ENCODE data around the gene CCDC197.

CCDC197 gene

GRCh38 chr14:94054936-94055335 is 57.8 kb downstream of the CCDC197 start:
- DNase-seq (ENCODE audit: low read depth in 4 of 4, low spot score in 1 of 4) = no peak

DNA sequence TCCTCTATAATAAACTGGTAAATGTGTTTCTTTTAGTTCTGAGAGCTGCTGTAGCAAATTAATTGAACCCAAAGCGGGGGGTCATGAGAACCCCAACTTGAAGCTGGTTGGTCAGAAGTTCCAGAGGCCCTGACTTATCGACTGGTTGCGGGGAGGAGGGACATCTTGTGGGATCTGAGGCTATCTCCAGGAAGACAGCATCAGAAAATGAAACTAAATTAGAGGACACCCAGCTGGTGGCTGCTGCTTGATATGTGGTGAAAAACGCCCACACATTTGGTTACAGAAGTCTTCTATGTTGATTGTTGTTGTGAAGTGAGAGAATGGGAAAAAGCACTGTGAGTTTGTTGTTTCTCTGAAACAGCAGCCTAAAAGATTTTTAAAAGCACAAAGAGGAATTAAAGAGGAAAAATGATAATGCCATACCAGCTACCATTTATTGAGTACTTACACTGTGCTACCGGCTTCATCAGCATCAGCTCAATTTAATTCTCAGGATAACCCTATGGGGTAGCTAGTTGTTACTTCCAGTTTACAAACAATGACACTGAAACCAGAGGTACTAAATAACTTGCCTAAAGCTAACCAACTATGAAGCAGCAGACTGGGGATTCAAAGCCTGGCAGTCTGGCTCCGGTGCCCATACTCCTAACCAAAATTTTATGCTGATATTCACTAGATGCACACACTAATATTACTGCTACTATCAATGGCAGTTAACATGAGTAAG is 59.6 kb downstream of the CCDC197 start:
- DNase-seq (ENCODE audit: low read depth in 4 of 4, low spot score in 1 of 4) = no peak

- DNase-seq (ENCODE audit: low read depth in 4 of 4, low spot score in 1 of 4) = no peak
Observed at GRCh38 chr14:94058128-94058673, 61.1 kb downstream of the CCDC197 start.
